Measurements from ENCODE around the gene ELAVL1. TPM values are rescaled to one million over a fixed set of nuclear protein-coding genes. Genes with fewer than 3 reads are reported as not detected.
A peak's percentile ranks its signal among the peaks of the same experiment; 100 is the strongest.

The ELAVL1 gene
- total and polyA plus RNA-seq, 2 experiments from 2014 or later: 81.6 to 143 TPM

- Mint-ChIP-seq H3K27me3 (ENCODE audit: insufficient read depth, low read depth, poor library complexity) (peaks cover 17% of the 10 kb centered on the region), H3K4me1 (peaks cover 47% of the 10 kb centered on the region), H3K4me3 (peak overlapping the region; percentile 72; the same call in 2 of the 3 replicates), H3K36me3 (ENCODE audit: low read depth) (peaks cover 36% of the 10 kb centered on the region), H3K27ac (peak overlapping the region; percentile 95; the same call in 1 of the 2 replicates), H3K9me3 (no peaks in the 10 kb centered on the region; the same call in 2 of the 3 replicates)
- H3K9me2 ChIP-seq (ENCODE audit: insufficient read depth): no peaks in the 10 kb centered on the region
- H3F3A ChIP-seq (replicated peaks; ENCODE audit: low read depth): peaks cover 26% of the 10 kb centered on the region
- peaks cover 28% of the 10 kb centered on the region for H3K4me1 ChIP-seq (ENCODE audit: insufficient read depth)
- peaks cover 71% of the 10 kb centered on the region for H4K20me1 ChIP-seq (replicated peaks; ENCODE audit: insufficient read depth)
- peaks cover 83% of the 10 kb centered on the region for H3K79me2 ChIP-seq (replicated peaks; ENCODE audit: insufficient read depth)
- peak overlapping the region; percentile 87; the same call in 1 of the 2 replicates for H3K27ac ChIP-seq (ENCODE audit: low read depth)
- no peak overlapping the region for H2AFZ ChIP-seq
- no peak for ATAC-seq
- no peak for TF ChIP-seq JUNB (IDR thresholded peaks at IDR 0.05; ENCODE audit: unreplicated experiment)
- TF ChIP-seq NANOG (IDR thresholded peaks at IDR 0.05; ENCODE audit: borderline replicate concordance): no peak
- TF ChIP-seq, protein P1, sequence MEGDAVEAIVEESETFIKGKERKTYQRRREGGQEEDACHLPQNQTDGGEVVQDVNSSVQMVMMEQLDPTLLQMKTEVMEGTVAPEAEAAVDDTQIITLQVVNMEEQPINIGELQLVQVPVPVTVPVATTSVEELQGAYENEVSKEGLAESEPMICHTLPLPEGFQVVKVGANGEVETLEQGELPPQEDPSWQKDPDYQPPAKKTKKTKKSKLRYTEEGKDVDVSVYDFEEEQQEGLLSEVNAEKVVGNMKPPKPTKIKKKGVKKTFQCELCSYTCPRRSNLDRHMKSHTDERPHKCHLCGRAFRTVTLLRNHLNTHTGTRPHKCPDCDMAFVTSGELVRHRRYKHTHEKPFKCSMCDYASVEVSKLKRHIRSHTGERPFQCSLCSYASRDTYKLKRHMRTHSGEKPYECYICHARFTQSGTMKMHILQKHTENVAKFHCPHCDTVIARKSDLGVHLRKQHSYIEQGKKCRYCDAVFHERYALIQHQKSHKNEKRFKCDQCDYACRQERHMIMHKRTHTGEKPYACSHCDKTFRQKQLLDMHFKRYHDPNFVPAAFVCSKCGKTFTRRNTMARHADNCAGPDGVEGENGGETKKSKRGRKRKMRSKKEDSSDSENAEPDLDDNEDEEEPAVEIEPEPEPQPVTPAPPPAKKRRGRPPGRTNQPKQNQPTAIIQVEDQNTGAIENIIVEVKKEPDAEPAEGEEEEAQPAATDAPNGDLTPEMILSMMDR (conservative IDR thresholded peaks at IDR 0.05; ENCODE audit: low read depth in 2 of 2): no peak
- no peak for TF ChIP-seq EZH2phosphoT487 (IDR thresholded peaks at IDR 0.05; ENCODE audit: unreplicated experiment)
- H3K27me3 ChIP-seq (ENCODE audit: insufficient read depth): no peaks in the 10 kb centered on the region
- peak overlapping the region; percentile 51; the same call in 1 of the 2 replicates for H3K4me3 ChIP-seq
- H3K4me2 ChIP-seq: peak overlapping the region; percentile 80
- no peak for DNase-seq (ENCODE audit: low spot score)
- no peaks in the 10 kb centered on the region for H3K36me3 ChIP-seq (ENCODE audit: insufficient read depth)
Observed at GRCh38 chr19:8001651-8001994, 3.8 kb downstream of the ELAVL1 start.

- no peak overlapping the region for H3K27ac Mint-ChIP-seq
- peaks cover 17% of the 10 kb centered on the region for H3K27me3 Mint-ChIP-seq (ENCODE audit: insufficient read depth, low read depth, poor library complexity)
- TF ChIP-seq REST (IDR thresholded peaks at IDR 0.05; ENCODE audit: unreplicated experiment): no peak
- TF ChIP-seq ZNF331 (CRISPR knock-in tag; IDR thresholded peaks at IDR 0.05; ENCODE audit: low read depth): no peak
- TF ChIP-seq STAT1 (IDR thresholded peaks at IDR 0.05; ENCODE audit: unreplicated experiment): no peak
- TF ChIP-seq NANOG (IDR thresholded peaks at IDR 0.05; ENCODE audit: borderline replicate concordance): no peak
- TF ChIP-seq EZH2 (IDR thresholded peaks at IDR 0.05; ENCODE audit: low read depth, unreplicated experiment): no peak
- TF ChIP-seq ZNF462 (CRISPR knock-in tag; IDR thresholded peaks at IDR 0.05): no peak
Observed at GRCh38 chr19:8000298-8001038, 5.0 kb downstream of the ELAVL1 start.

More at GRCh38 chr19:8000298-8001038, 5.0 kb downstream of the ELAVL1 start:
- ATAC-seq: no peak
- Mint-ChIP-seq H3K36me3 (ENCODE audit: low read depth) (peaks cover 37% of the 10 kb centered on the region), H3K4me1 (peaks cover 55% of the 10 kb centered on the region), H3K4me3 (no peak overlapping the region), H3K9me3 (no peaks in the 10 kb centered on the region; the same call in 2 of the 3 replicates)
- peaks cover 82% of the 10 kb centered on the region for H4K20me1 ChIP-seq (replicated peaks; ENCODE audit: insufficient read depth)
- H3K4me1 ChIP-seq (ENCODE audit: insufficient read depth): peaks cover 29% of the 10 kb centered on the region
- no peak overlapping the region for H3K4me3 ChIP-seq
- peaks cover 93% of the 10 kb centered on the region for H3K79me2 ChIP-seq (replicated peaks; ENCODE audit: insufficient read depth)
- no peak overlapping the region for H3K4me2 ChIP-seq
- H3K27ac ChIP-seq (ENCODE audit: low read depth): no peak overlapping the region
- no peaks in the 10 kb centered on the region; the same call in 1 of the 2 replicates for H3K36me3 ChIP-seq (ENCODE audit: insufficient read depth)
- no peaks in the 10 kb centered on the region for H3K9me2 ChIP-seq (ENCODE audit: insufficient read depth)
- no peak for DNase-seq (ENCODE audit: low spot score)
- no peaks in the 10 kb centered on the region for H3K27me3 ChIP-seq (ENCODE audit: insufficient read depth)
- H3F3A ChIP-seq (replicated peaks; ENCODE audit: low read depth): peaks cover 26% of the 10 kb centered on the region
- no peak overlapping the region for H2AFZ ChIP-seq
